Ishikawa (cell line): Measurements from ENCODE around the gene KCNJ1.

Experiments used
- CREB1 ChIP-seq: IDR thresholded peaks from 2 replicates; pipeline ENCODE4 v1.6.1; 2012; ENCODE audit warnings: low read depth
- EP300 ChIP-seq: IDR thresholded peaks from 2 replicates; pipeline ENCODE4 v1.6.1; 2012; ENCODE audit warnings: borderline replicate concordance
- MAX ChIP-seq: IDR thresholded peaks from 2 replicates; pipeline ENCODE4 v1.6.1; 2012
- NFIC ChIP-seq: IDR thresholded peaks from 2 replicates; pipeline ENCODE4 v1.6.1; 2012
- RAD21 ChIP-seq: IDR thresholded peaks from 2 replicates; pipeline ENCODE4 v1.6.1; 2012; ENCODE audit warnings: low read depth
- REST ChIP-seq: IDR thresholded peaks from 2 replicates; pipeline ENCODE4 v1.6.1; 2012; ENCODE audit warnings: low read depth, mild to moderate bottlenecking
- TAF1 ChIP-seq: IDR thresholded peaks from 2 replicates; pipeline ENCODE4 v1.6.1; 2012; ENCODE audit warnings: low read depth, mild to moderate bottlenecking
- TCF12 ChIP-seq: IDR thresholded peaks from 2 replicates; pipeline ENCODE4 v1.6.1; 2012; ENCODE audit warnings: low read depth
- TEAD4 ChIP-seq: IDR thresholded peaks from 2 replicates; pipeline ENCODE4 v1.6.1; 2012
- YY1 ChIP-seq: IDR thresholded peaks from 2 replicates; pipeline ENCODE4 v1.6.1; 2012; ENCODE audit warnings: low read depth
- ZBTB7A ChIP-seq: IDR thresholded peaks from 2 replicates; pipeline ENCODE4 v1.6.1; 2012; ENCODE audit warnings: low read depth

GRCh38 chr11:128854841-128855240, 12.3 kb downstream of the KCNJ1 start:
- no peak for TF ChIP-seq ZBTB7A
- TF ChIP-seq MAX, result no peak
- no peak for TF ChIP-seq TAF1
- no peak for TF ChIP-seq REST
- TF ChIP-seq NFIC, result no peak
- no peak for TF ChIP-seq CREB1
- TF ChIP-seq YY1, result no peak
- no peak for TF ChIP-seq TEAD4
- TF ChIP-seq EP300, result no peak
- TF ChIP-seq TCF12, result no peak
- no peak for TF ChIP-seq RAD21
